Activated CD8-positive, alpha-beta memory T cell treated with anti-CD3 and anti-CD28 coated beads for 36 hours (primary cell): ENCODE data around the gene PXT1. TPM values are rescaled to one million over a fixed set of nuclear protein-coding genes. Genes with fewer than 3 reads are reported as not detected.

Experiments
- CTCF ChIA-PET: fragments of 350-600 bp; sonication (Branson Sonifier 250); formaldehyde crosslinking; loops from one replicate; lab custom pipeline; 2021; ENCODE audit warnings: antibody characterized with exemption; lab: Charles Lee
- POLR2A ChIA-PET: fragments of 350-600 bp; sonication (Branson Sonifier 250); formaldehyde crosslinking; loops from one replicate; lab custom pipeline; 2021; ENCODE audit warnings: antibody characterized with exemption; lab: Charles Lee
- total RNA-seq, 2 experiments: library from RNA; stranded (reverse); gene quantifications; one replicate each; pipeline ENCODE4 v1.2.3, GENCODE V29; 2021

The PXT1 gene
- total RNA-seq, 2 experiments from 2014 or later, result 0.10 to 0.36 TPM

- POLR2A ChIA-PET, result no interaction called here
- CTCF ChIA-PET, result interaction anchor here (0.9 to 1.9 kb wide), 4 partner anchors 22 to 261 kb away, joined by 3 to 9 read pairs (median 6); no protein-coding TSS in a partner anchor
Measured at GRCh38 chr6:36362551-36363370, 79.9 kb downstream of the PXT1 start.

GRCh38 chr6:36361071-36361470 lies 81.6 kb downstream of the PXT1 start:
- ChIA-PET POLR2A (no interaction called here), CTCF (interaction anchor here (0.8 to 2.0 kb wide), 3 partner anchors 20 to 324 kb away, joined by 3 to 12 read pairs (median 7); no protein-coding TSS in a partner anchor)

GRCh38 chr6:36360241-36361054 lies 82.2 kb downstream of the PXT1 start:
- POLR2A ChIA-PET, result no interaction called here
- CTCF ChIA-PET, result interaction anchor here (0.6 to 2.3 kb wide), 6 partner anchors 19 to 837 kb away, joined by 3 to 12 read pairs (median 7); no protein-coding TSS in a partner anchor

- POLR2A ChIA-PET, result no interaction called here
- CTCF ChIA-PET, result interaction anchor here (0.6 to 2.3 kb wide), 6 partner anchors 17 to 331 kb away, joined by 3 to 14 read pairs (median 4); partner anchors contain the start of gene MAPK14
Measured at GRCh38 chr6:36358226-36358915, 84.3 kb downstream of the PXT1 start.

- CTCF ChIA-PET, result interaction anchor here (0.6 to 2.1 kb wide), 4 partner anchors 17 to 330 kb away, joined by 3 to 14 read pairs (median 4); partner anchors contain the start of gene MAPK14
- POLR2A ChIA-PET, result no interaction called here
Measured at GRCh38 chr6:36357872-36358225, 84.8 kb downstream of the PXT1 start.

GRCh38 chr6:36355819-36356218 lies 86.8 kb downstream of the PXT1 start:
- ChIA-PET POLR2A (no interaction called here), CTCF (interaction anchor here (0.7 to 1.9 kb wide), 3 partner anchors 15 to 356 kb away, joined by 3 to 11 read pairs (median 3); no protein-coding TSS in a partner anchor)

- CTCF ChIA-PET, result interaction anchor here (0.9 to 1.2 kb wide), 2 partner anchors 12 to 51 kb away, joined by 3 to 4 read pairs; no protein-coding TSS in a partner anchor
- POLR2A ChIA-PET, result no interaction called here
Measured at GRCh38 chr6:36353411-36353915, 89.2 kb downstream of the PXT1 start.

- POLR2A ChIA-PET, result no interaction called here
- CTCF ChIA-PET, result interaction anchor here (0.9 to 1.2 kb wide), 2 partner anchors 11 to 50 kb away, joined by 3 to 4 read pairs; no protein-coding TSS in a partner anchor
Measured at GRCh38 chr6:36352477-36353157, 90.0 kb downstream of the PXT1 start.

GRCh38 chr6:36350681-36351571 lies 91.7 kb downstream of the PXT1 start:
- ChIA-PET CTCF (interaction anchor here (1.8 kb wide), 1 partner anchor 10 kb away, joined by 11 read pairs; no protein-coding TSS in a partner anchor), POLR2A (no interaction called here)

- POLR2A ChIA-PET, result no interaction called here
- CTCF ChIA-PET, result no interaction called here
Measured at GRCh38 chr6:36350082-36350481, 92.6 kb downstream of the PXT1 start.

GRCh38 chr6:36349240-36349639 lies 93.4 kb downstream of the PXT1 start:
- ChIA-PET POLR2A (no interaction called here), CTCF (no interaction called here)

- POLR2A ChIA-PET, result no interaction called here
- CTCF ChIA-PET, result no interaction called here
Measured at GRCh38 chr6:36347621-36348020, 95.0 kb downstream of the PXT1 start.

- POLR2A ChIA-PET, result no interaction called here
Measured at GRCh38 chr6:36346486-36347273, 96.0 kb downstream of the PXT1 start.

GRCh38 chr6:36345681-36346466 lies 96.8 kb downstream of the PXT1 start:
- ChIA-PET CTCF (no interaction called here), POLR2A (interaction anchor here (0.6 kb wide), 1 partner anchor 109 kb away, joined by 3 read pairs; no protein-coding TSS in a partner anchor)

More at GRCh38 chr6:36346486-36347273, 96.0 kb downstream of the PXT1 start:
- CTCF ChIA-PET, result no interaction called here

GRCh38 chr6:36343109-36343680 lies 99.5 kb downstream of the PXT1 start:
- CTCF ChIA-PET, result no interaction called here
- POLR2A ChIA-PET, result no interaction called here
